ENCODE results near the gene DOCK4. TPM values are rescaled to one million over a fixed set of nuclear protein-coding genes. Genes with fewer than 3 reads are reported as not detected.

DOCK4 gene
- total RNA-seq, 1 experiment from 2014 or later, result 4.9 TPM

DNA sequence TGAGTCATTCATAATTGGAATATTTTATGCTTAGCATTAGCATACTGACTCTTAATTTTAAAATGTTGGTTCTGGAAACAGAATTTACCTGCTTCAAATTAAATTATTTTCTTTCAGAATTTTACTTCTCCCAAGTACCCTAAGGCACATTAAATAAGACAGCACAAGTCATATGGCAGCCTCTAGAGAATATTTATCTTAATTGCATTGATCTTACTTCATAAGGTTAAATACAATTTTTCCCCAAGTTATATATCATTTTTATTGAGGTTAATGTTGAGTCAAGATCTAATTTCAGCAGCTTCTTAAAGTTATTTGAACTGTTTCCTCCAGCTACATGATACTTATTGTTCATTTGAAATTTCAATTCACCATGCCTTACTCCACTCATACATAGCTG is 520.9 kb downstream of the DOCK4 start:
- H3K27ac ChIP-seq (ENCODE audit: insufficient read length, low read depth, low read length), result no peak overlapping the region
- no peak overlapping the region for H3K18ac ChIP-seq (ENCODE audit: insufficient read length, low read depth, low read length)
- no peak overlapping the region for H3K56ac ChIP-seq (ENCODE audit: insufficient read length, low read depth, low read length)
- H2BK12ac ChIP-seq (ENCODE audit: insufficient read length, low read depth, low read length), result no peak overlapping the region
- Mint-ChIP-seq H3K27ac (no peak overlapping the region), H3K36me3 (ENCODE audit: insufficient read depth in 1 of 3, low read depth in 3 of 3) (no peaks in the 10 kb centered on the region; a peak in 1 of 7 replicates), H3K4me3 (no peak overlapping the region), H3K9me3 (no peaks in the 10 kb centered on the region), H3K27me3 (ENCODE audit: low read depth) (no peaks in the 10 kb centered on the region), H3K4me1 (peaks cover 0 to 7% of the 10 kb centered on the region in 2 experiments; a peak in 2 of 4 replicates)
- H3K9me3 ChIP-seq (ENCODE audit: control insufficient read depth, low read depth, low read length), result no peaks in the 10 kb centered on the region
- H4K20me1 ChIP-seq (ENCODE audit: control insufficient read depth, insufficient read depth, insufficient read length), result no peaks in the 10 kb centered on the region
- no peak overlapping the region for H4K91ac ChIP-seq (ENCODE audit: insufficient read length, low read depth, low read length)
- no peak overlapping the region for H2AK5ac ChIP-seq (ENCODE audit: insufficient read length, low read length)
- H4K5ac ChIP-seq (ENCODE audit: insufficient read length, low read depth, low read length), result no peak overlapping the region
- no peak for DNase-seq
- no peak overlapping the region for H2AFZ ChIP-seq (ENCODE audit: low read length)
- H3K9ac ChIP-seq (ENCODE audit: extremely low read depth, insufficient read length, low read length), result no peak overlapping the region
- no peak overlapping the region for H3T11ph ChIP-seq (ENCODE audit: low read length)
- TF ChIP-seq, protein P1, sequence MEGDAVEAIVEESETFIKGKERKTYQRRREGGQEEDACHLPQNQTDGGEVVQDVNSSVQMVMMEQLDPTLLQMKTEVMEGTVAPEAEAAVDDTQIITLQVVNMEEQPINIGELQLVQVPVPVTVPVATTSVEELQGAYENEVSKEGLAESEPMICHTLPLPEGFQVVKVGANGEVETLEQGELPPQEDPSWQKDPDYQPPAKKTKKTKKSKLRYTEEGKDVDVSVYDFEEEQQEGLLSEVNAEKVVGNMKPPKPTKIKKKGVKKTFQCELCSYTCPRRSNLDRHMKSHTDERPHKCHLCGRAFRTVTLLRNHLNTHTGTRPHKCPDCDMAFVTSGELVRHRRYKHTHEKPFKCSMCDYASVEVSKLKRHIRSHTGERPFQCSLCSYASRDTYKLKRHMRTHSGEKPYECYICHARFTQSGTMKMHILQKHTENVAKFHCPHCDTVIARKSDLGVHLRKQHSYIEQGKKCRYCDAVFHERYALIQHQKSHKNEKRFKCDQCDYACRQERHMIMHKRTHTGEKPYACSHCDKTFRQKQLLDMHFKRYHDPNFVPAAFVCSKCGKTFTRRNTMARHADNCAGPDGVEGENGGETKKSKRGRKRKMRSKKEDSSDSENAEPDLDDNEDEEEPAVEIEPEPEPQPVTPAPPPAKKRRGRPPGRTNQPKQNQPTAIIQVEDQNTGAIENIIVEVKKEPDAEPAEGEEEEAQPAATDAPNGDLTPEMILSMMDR (conservative IDR thresholded peaks at IDR 0.05), result no peak
- no peak overlapping the region for H3K4me2 ChIP-seq (ENCODE audit: insufficient read depth, insufficient read length, low read length)
- H3K79me1 ChIP-seq (ENCODE audit: insufficient read depth, low read depth, low read length, poor library complexity, severe bottlenecking), result no peaks in the 10 kb centered on the region
- no peak overlapping the region for H2BK120ac ChIP-seq (ENCODE audit: low read depth, low read length, poor library complexity, severe bottlenecking)
- no peak overlapping the region for H3K4ac ChIP-seq (ENCODE audit: low read depth, low read length)
- H3K4me1 ChIP-seq (ENCODE audit: insufficient read depth, low read length), result no peaks in the 10 kb centered on the region
- no peak overlapping the region for H2BK15ac ChIP-seq (ENCODE audit: low read depth, low read length)
- H3K23ac ChIP-seq (ENCODE audit: insufficient read length, low read depth, low read length), result no peak overlapping the region
- H4K8ac ChIP-seq (replicated peaks; ENCODE audit: insufficient read length, low read depth, low read length), result no peak overlapping the region
- no peak overlapping the region for H2BK20ac ChIP-seq (ENCODE audit: low read depth, low read length, poor library complexity, severe bottlenecking)
- no peaks in the 10 kb centered on the region for H3K23me2 ChIP-seq (ENCODE audit: insufficient read length, low read depth, low read length, poor library complexity, severe bottlenecking)
- H2BK5ac ChIP-seq (ENCODE audit: insufficient read length, low read length), result no peak overlapping the region
- no peak overlapping the region for H3K14ac ChIP-seq (ENCODE audit: insufficient read depth, low read length)
- no peaks in the 10 kb centered on the region for H3K79me2 ChIP-seq (ENCODE audit: insufficient read depth, low read length)
- H3K27me3 ChIP-seq (ENCODE audit: insufficient read depth, low read length), result no peaks in the 10 kb centered on the region
